HG03520 (cell line): ENCODE measurements around the gene OSCAR.
A peak's percentile ranks its signal among the peaks of the same experiment; 100 is the strongest.

ENCODE experiments used
- ATAC-seq: cut with Tn5 transposase; IDR thresholded peaks from one replicate; pipeline ENCODE4 v1.9.1; 2021; ENCODE audit warnings: mild to moderate bottlenecking, moderate library complexity; ENCODE audit not compliant: unreplicated experiment

The OSCAR gene, protein sequence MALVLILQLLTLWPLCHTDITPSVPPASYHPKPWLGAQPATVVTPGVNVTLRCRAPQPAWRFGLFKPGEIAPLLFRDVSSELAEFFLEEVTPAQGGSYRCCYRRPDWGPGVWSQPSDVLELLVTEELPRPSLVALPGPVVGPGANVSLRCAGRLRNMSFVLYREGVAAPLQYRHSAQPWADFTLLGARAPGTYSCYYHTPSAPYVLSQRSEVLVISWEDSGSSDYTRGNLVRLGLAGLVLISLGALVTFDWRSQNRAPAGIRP

DNA sequence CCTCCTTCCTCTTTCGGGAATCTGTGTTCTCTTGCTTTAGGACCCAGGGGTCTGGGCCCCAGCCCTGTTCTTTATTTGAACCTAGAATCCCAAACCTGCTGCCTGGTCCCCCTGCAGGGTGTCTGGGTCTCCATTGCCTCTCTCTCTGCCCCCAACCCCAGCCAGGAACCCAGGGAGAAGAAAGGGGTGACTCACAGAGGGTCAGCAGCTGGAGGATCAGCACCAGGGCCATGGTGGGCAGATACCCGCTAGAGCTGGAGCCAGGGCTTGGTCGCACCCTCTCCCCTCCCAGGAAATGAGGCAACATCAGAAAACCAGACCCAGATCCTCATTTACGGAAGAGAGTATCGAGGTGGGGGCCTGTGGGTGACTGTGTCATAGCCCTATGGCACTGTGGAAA lies at the start of gene OSCAR:
Gene OSCAR, minus strand, starts transcription at position 243 of the 400 bp plus-strand sequence. Its CDS starts 11 bp downstream, at position 232.
- ATAC-seq: no peak

DNA sequence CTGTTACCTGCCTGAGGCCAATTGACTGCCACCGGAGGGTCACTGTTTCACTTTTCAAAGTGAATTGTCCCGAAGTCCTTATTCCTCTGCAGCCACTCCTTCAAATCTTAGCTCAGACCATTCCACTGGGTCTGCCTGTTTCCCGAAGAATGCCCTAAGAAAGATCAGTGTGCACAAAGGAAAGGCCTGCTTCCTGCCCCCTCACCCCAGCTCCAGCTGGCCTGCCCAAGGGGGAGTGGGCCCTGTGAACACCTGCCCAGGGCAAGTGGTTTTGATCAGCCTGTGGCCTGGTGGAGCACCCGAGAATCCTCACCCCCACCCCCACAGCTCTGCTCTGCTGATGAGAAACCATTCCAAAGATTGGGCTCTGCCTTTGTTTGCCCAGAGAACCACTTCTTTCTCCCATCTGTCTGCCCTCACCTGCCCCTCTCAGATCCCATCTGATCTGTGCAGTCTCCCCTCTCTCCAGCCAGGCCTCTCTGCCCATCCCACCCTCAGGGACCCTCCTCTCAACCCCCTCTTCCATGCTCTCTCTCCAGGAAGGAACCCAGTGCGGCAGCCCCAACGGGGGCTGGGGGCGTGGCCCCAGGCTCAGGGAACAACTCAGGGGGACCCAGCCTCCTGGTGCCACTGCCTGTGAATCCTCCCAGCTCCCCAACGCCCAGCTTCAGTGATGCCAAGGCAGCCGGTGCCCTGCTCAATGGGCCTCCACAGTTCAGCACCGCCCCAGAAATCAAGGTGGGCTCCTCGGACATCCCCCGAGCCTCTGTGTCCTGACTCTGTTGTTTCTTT lies 48.6 kb upstream of the OSCAR start:
- no peak for ATAC-seq

DNA sequence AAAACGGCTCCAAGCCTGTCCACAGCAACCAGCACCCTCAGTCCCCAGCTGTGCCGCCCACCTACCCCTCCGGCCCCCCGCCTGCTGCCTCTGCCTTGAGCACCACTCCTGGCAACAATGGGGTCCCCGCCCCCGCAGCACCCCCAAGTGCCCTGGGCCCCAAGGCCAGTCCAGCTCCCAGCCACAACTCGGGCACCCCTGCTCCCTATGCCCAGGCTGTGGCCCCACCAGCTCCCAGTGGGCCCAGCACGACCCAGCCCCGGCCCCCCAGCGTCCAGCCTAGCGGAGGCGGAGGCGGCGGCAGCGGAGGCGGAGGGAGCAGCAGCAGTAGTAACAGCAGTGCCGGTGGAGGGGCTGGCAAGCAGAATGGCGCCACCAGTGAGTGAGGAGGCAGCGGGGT lies 47.6 kb upstream of the OSCAR start:
- no peak for ATAC-seq

DNA sequence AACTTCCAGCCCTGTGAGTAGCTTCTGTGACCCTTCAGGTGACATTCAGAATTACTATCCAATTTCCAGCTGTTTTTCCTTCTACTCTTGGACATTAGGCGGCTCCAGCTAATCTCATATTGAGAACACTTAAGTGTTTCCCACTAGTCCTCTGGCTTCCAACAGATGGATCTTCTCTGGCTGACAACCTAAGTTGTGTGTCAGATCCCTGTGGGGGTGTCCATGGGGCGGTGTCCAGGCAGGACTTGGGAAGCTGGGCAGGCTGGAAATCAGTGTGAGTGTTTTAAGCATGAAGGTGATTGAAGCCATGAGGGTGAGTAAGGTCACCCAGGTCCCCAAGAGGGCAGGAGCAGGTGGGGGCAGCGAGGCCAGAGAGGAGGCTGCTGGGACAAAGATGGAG lies 47.1 kb upstream of the OSCAR start:
- ATAC-seq: no peak

DNA sequence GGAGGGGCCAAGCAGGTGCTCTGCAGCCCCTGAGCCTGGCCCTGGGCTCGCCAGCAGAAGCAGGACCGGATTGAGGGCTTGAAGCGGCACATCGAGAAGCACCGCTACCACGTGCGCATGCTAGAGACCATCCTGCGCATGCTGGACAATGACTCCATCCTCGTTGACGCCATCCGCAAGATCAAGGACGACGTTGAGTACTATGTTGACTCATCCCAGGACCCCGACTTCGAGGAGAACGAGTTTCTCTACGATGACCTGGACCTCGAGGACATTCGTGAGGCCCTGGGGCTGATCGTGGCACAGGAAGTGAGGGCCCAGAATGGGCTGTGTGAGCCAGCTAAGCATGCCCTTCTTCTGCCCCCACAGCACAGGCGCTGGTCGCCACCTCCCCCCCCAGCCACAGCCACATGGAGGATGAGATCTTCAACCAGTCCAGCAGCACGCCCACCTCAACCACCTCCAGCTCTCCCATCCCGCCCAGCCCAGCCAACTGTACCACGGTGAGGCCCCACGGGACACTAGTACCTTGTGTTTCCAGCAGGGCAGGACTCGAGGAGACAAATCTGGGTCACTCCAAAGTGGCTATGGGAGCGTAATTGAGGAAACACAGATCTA lies 45.0 kb upstream of the OSCAR start:
- ATAC-seq: no peak

DNA sequence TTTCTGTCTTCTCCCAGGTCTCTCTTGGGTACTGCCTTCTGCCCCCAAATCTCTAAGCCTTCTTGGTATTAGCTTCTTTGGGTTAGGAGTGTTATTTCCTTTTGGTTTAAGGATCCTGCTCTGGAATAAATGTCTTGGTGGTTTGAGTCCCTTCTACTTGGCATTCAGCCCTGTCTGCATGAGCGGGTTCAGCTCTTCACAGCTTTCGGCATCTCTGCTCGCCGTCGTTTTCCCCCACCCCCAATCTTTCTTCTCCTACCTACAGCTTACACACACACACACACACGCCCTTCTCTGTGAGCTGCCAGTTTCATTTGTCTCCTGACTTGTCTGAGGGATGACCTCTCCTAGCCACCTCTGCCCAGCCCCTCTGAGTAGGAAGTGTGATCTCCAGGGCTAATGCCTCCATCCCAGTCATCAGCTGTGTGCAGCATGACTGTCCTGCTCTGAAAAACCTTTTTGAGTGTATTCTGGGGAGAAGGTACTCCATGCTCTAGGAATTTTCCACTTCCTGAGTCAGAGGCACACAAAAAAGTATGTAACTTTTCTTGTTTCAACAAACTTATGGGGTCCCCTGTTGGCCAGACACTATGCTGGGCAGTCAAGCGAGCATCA lies 41.7 kb upstream of the OSCAR start:
- no peak for ATAC-seq

DNA sequence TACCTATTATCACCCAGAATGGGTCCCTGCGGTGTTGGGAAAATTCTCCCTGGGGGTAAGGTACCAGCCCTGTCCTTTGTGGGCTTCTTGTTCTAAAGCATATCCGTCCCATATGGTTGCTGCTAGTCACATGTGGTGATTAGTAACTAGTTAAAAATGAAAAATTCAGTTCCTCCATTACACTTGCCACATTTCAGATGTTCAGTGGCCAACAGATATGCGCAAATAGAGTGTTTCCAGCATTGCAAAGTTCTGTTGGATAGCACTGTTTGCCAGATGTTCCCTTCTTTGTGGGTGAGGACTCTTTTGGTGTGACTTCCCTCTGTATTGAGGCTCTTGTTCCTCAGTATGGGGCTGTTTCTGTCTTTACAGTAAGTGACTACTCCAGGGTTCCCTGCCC lies 40.8 kb upstream of the OSCAR start:
- no peak for ATAC-seq

DNA sequence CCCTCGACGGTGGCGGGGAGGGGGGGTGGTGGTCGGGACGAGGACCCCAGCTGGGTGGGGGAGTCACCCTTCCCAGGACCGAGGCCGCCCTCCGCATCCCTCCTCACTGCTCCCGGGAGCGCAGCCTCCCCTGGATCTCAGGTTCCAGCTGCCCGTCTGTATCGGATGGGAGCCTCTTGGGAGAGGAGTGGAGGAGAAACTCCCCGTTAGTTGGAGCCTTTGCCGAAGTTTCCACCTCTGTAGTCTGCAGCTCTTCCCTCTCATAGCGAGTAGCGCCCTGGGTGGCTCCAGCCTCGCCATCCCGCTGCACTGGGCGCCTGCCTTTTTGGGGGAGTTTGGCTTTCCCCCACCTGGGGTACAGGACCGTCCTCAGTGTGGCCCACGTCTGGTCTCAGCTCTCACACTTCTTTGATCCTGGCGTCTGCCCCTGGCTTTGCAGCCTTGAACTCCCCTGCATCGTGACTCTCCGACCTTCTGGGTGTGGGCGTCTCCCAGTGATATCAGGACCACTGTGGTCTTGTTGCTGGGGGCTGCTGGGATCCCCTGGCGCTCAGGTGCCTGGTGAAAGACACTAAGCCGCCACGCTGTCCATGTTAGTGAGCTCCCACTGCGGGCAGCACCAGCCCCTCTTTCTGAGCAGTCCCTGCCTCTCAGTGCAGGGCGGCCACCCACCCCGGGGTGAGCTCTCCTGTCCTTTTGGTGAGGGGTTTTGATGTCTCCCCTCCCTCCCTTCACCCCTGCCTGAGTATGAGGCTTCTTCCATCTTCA lies 38.1 kb upstream of the OSCAR start:
- ATAC-seq: no peak

DNA sequence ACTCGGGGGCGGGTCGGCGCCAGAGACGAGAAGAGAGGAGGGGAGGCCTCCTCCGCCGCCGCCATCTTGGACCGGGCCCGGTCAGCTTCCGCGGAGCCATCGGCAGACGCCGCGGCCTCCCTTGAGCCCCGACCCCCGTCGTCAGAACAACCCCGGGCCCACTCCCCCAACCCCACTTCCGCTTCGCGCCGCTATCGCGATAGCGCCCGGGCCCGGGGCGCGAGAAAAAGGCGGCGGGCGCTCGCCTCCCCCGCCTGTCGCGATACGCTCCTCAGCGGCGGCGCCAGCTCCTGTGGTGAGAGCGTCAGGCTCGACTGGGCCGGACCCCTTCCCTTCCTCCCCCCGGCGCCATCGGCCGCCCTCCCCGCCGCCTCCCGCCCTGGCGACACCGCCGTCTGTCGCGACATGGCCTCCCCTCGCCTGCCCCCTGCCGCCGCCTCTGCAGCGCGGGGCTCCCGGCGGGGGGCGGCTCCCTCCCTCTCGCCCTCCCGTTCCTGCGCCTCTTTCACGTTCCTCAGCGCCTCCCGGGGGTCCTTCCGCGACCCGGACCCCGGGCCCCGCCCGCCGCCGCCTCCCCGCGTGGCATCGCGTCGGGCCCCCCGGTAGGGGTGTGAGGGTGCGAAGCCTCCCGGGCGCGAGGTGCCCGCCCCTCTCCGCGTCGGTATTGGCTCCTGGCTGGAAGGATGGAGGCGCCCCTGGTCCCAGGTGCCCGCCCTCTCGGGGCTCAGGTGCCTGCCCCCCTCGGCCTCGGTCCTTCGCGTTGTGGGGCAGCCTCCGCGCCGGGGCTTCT lies 37.3 kb upstream of the OSCAR start, which contains the start of gene CNOT3:
Gene CNOT3, plus strand, starts transcription at position 64 of the 790 bp plus-strand sequence. CDS start 5,217 bp downstream, outside the sequence.
- ATAC-seq: no peak

DNA sequence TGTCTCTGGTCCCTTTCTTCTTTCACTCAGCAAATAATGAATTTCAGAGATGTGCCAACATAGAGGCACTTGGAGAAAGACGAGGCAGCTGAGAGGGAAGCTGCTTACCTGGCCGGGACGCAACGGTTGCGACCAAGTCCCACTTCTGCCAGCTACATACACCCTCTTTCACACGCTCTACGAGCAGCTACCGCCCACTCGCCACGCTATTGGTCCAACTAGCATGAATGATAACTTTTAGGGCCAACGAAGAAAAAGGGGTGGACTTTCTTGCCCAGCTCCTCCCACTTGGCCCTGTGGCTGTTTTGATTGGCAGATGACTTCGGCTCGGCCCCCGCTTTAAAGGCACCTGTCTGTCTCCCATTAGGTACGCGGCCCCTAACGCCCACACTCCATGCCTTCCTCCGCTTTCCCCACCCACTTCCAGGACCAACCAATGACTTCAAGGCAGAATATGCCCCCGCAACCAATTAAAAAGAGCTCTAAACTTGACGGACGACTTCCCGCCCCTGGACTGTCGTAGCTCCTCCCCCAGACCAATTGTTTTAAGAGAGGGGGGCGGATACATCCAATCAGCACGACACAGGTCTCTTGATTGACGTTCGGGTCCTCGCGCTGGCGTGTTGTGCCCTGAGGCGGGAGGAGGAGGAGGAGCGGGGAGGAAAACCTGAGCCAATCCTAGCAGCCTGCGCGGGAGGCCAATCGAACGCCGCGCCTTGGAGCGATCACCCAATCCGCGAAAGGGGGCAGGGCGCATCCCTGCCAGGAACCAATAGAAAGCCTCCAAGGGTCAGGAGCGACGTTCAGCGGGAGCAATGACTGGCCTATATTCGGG lies 36.5 kb upstream of the OSCAR start:
- peak; percentile 75 for ATAC-seq

DNA sequence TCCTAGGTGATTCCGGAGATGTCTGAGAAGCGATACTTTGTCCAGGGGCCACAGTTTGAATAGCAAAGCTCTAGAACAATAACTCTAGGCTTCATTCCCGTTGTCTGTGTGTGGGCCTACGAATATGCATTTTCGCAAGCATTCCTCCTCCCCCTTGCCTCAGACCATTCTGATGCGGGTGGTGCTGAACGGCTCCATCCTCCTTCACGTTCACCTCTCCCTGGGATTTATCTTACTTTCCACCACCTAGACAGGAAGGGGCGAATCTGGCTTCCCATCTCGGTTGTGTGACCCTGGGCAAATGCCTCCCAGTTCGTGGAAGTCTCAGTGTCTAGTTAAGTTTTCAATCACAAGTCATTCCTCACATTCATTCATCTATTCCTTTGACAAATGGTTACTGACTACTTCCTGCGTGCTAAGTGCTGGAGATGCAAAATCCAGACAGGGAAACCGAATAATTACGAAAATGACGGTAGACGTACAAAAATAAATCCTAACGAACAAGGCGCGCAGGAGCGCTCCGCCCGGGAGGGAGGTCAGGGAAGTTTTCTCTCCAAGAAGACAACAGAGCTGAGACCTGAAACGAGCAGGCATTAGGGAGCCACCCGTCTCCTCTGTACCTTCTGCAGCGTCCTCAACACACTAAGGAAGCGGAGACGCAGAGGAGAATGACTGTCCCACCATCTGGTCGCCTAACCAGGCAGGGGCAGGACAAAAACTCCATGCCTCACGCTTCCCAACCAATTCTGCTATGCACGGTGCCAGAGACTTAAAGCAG lies 35.7 kb upstream of the OSCAR start:
- no peak for ATAC-seq

DNA sequence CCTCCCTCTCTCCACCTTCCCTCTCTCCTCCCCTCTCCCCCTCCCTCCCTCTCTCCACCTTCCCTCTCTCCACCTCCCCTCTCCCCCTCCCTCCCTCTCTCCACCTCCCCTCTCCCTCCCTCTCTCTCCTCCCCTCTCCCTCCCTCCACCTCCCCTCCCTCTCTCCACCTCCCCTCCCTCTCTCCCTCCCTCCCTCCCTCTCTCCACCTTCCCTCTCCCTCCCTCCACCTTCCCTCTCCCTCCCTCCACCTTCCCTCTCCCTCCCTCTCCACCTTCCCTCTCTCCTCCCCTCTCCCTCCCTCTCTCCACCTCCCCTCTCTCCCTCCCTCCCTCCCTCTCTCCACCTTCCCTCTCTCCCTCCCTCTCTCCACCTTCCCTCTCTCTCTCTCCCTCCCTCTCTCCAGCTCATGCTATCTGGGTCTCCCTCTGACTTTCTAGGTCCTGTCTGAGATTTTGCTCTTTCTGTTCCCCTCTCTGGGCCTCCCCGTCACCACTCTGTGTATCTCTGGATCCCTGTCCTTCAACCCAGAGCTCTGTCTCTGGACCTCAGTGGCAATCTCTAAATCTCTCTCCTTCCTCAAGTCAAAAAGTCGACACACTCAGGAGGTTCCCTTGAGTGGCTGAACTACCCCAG lies 33.5 kb upstream of the OSCAR start:
- ATAC-seq: no peak

DNA sequence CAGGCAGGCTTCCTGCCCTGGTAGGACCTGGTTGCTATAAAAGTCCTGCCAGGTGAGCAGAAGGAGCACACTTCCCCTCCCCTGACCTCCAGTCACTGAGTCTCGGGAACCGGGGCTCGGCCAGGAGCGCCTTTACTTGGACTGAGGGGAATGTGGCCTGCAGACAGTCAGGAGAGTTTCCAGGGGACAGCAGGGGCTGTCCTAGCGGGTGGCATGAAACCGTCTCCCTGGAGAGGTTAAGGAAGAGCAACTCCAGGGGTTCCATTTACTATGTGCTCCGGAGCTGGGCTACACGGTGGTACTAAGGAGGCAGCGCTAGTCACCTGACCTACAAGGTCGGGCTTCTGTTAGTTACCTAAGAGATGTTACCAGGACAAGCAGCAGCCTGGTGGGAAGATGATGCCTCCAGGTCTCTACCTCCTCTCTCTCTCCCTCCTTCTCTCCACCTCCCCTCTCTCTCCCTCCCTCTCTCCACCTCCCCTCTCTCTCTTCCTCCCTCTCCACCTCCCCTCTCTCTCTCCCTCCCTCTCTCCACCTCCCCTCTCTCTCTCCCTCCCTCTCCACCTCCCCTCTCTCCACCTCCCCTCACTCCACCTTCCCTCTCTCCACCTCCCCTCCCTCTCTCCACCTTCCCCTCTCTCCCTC lies 32.8 kb upstream of the OSCAR start:
- ATAC-seq: no peak

DNA sequence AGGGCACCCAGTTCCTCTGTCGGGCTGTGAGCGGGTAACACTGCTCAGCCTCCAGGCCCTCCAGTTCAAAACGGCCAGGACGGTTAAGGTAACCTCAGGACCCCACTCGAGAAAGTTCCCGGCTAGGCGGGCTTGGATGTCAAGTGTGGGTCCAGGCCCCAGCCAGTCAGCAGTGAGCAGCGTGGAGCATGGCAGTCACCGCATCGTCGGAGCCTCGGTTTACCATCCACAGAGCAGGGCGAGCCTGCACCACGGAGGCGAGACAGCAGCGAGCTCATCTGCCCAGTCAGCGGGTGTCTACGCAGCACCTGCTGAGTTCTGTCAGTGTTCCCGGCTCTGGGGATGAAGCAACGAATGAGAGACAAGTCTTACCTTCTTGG lies 29.0 kb upstream of the OSCAR start:
- ATAC-seq: no peak

DNA sequence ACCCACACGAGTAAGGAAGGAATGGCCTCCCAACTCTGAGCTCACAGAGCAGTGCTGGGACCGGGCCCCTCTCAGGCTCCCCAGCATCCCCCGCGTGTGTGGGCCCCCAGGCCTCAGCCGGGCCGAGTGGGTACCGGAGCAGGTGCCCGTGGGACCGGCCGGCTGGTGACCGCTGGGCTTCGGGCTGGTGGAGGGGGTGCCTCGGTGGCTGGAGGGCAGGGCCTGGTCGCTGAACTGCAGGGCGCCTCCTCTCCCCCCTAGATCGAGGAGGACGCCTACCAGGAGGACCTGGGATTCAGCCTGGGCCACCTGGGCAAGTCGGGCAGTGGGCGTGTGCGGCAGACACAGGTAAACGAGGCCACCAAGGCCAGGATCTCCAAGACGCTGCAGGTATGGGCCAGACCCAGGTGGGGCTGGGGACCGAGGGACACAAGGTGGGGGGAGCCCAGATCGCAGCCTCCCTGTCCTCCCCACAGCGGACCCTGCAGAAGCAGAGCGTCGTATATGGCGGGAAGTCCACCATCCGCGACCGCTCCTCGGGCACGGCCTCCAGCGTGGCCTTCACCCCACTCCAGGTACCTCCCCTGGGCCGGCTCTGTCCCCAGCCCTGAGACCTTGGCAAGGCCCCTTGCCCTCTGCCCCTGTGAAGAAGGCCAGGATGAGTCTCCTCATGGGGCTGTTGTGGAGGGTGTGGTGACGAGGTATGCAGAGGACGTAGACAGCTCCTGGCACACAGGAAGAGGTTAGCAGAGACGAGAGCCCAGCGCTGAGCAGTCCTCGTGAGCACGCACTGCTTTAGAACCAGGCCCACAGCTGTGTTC lies 28.4 kb upstream of the OSCAR start:
- ATAC-seq: no peak

DNA sequence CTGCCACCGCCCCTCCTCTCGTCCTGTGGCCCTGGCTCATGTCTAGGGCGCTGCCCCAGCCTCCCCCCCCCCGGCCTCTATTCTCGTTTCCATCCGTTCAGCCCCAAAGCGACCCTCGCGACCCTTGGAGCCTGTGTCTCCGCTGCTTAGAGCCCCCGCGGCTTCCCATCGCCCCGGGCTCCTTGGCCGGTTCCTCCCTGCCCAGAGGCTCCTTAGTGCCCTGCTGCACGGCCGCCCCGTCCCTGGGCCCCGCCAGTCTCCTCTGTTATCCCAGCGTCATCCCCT lies 27.8 kb upstream of the OSCAR start:
- no peak for ATAC-seq
